GM23338 (cell line): ENCODE measurements around the gene C14orf119. TPM values are rescaled to one million over a fixed set of nuclear protein-coding genes. Genes with fewer than 3 reads are reported as not detected.

Experiments used
- ATAC-seq: fragments of 200-7000 bp; cut with Tn5 transposase; 3 replicates; pipeline ENCODE4 v1.9.1; 2020
- DNase-seq: peaks from one replicate; pipeline ENCODE4 v3.0.0-alpha.2; 2015; ENCODE audit warnings: low spot score
- H2AFZ ChIP-seq: fragments of 200-600 bp; sonication (generic); 2 replicates; pipeline ENCODE4 v1.8.0; 2016; ENCODE audit warnings: antibody characterized with exemption, mild to moderate bottlenecking, moderate library complexity
- H3F3A ChIP-seq: fragments of 200-600 bp; sonication (generic); replicated peaks from 2 replicates; pipeline ENCODE4 v1.8.0; 2017; ENCODE audit warnings: antibody characterized with exemption, mixed run types, low read depth
- H3K27ac ChIP-seq: fragments of 200-600 bp; sonication (generic); 2 replicates; pipeline ENCODE4 v1.6.1; 2016; ENCODE audit warnings: low read depth
- H3K27me3 ChIP-seq: fragments of 200-600 bp; sonication (generic); 2 replicates; pipeline ENCODE4 v1.8.0; 2016; ENCODE audit warnings: mild to moderate bottlenecking, mixed run types, moderate library complexity; ENCODE audit not compliant: insufficient read depth
- H3K36me3 ChIP-seq: fragments of 200-600 bp; sonication (generic); 2 replicates; pipeline ENCODE4 v1.8.0; 2016; ENCODE audit warnings: mild to moderate bottlenecking; ENCODE audit not compliant: insufficient read depth
- H3K4me1 ChIP-seq: fragments of 200-600 bp; sonication (generic); 2 replicates; pipeline ENCODE4 v1.8.0; 2016; ENCODE audit warnings: mild to moderate bottlenecking, moderate library complexity; ENCODE audit not compliant: insufficient read depth
- H3K4me2 ChIP-seq: fragments of 200-600 bp; sonication (generic); 2 replicates; pipeline ENCODE4 v1.7.1; 2017; ENCODE audit warnings: mixed run types
- H3K4me3 ChIP-seq: fragments of 200-600 bp; sonication (generic); 2 replicates; pipeline ENCODE4 v1.6.1; 2016; ENCODE audit warnings: mixed run types
- H3K79me2 ChIP-seq: fragments of 200-600 bp; sonication (generic); replicated peaks from 2 replicates; pipeline ENCODE4 v1.8.0; 2017; ENCODE audit warnings: mild to moderate bottlenecking; ENCODE audit not compliant: insufficient read depth
- H3K9me2 ChIP-seq: fragments of 200-600 bp; sonication (generic); 2 replicates; pipeline ENCODE4 v1.8.0; 2017; ENCODE audit not compliant: insufficient read depth
- H4K20me1 ChIP-seq: fragments of 200-600 bp; sonication (generic); replicated peaks from 2 replicates; pipeline ENCODE4 v1.8.0; 2017; ENCODE audit warnings: mild to moderate bottlenecking; ENCODE audit not compliant: insufficient read depth
- H3K27ac Mint-ChIP-seq: 2 replicates; pipeline ENCODE4 v1.8.0; 2020; ENCODE audit warnings: inconsistent platforms, mild to moderate bottlenecking, moderate library complexity, mixed read lengths
- H3K27me3 Mint-ChIP-seq: 3 replicates; pipeline ENCODE4 v1.8.0; 2022; ENCODE audit warnings: low read depth, mild to moderate bottlenecking, moderate library complexity, mixed read lengths, inconsistent platforms; ENCODE audit not compliant: insufficient read depth, poor library complexity
- H3K36me3 Mint-ChIP-seq: 3 replicates; pipeline ENCODE4 v1.8.0; 2021; ENCODE audit warnings: low read depth, mild to moderate bottlenecking, inconsistent platforms, moderate library complexity, mixed read lengths
- H3K4me1 Mint-ChIP-seq: 3 replicates; pipeline ENCODE4 v1.8.0; 2020; ENCODE audit warnings: mild to moderate bottlenecking, inconsistent platforms, mixed read lengths
- H3K4me3 Mint-ChIP-seq: 3 replicates; pipeline ENCODE4 v1.8.0; 2021; ENCODE audit warnings: moderate library complexity, mild to moderate bottlenecking, inconsistent platforms, mixed read lengths
- H3K9me3 Mint-ChIP-seq: 3 replicates; pipeline ENCODE4 v1.8.0; 2020; ENCODE audit warnings: moderate library complexity, mild to moderate bottlenecking, inconsistent platforms, mixed read lengths
- CREB1 ChIP-seq: fragments of 250-450 bp; sonication (Bioruptor Pico); IDR thresholded peaks from 2 replicates; pipeline ENCODE4 v1.5.0; 2020; ENCODE audit warnings: low read depth, mild to moderate bottlenecking, moderate library complexity
- ETS1 ChIP-seq: IDR thresholded peaks from 2 replicates; pipeline ENCODE4 v1.6.1; 2016; ENCODE audit warnings: antibody characterized with exemption
- EZH2 ChIP-seq: fragments of 200-600 bp; sonication (generic); IDR thresholded peaks from one replicate; pipeline ENCODE4 v1.8.0; 2017; ENCODE audit warnings: antibody characterized with exemption, mild to moderate bottlenecking, low read depth; ENCODE audit not compliant: unreplicated experiment
- EZH2phosphoT487 ChIP-seq: fragments of 200-600 bp; sonication (generic); IDR thresholded peaks from one replicate; pipeline ENCODE4 v1.8.1; 2018; ENCODE audit warnings: antibody characterized with exemption; ENCODE audit not compliant: unreplicated experiment
- JUNB ChIP-seq: IDR thresholded peaks from one replicate; pipeline ENCODE4 v1.6.1; 2016; ENCODE audit warnings: antibody characterized with exemption; ENCODE audit not compliant: unreplicated experiment
- NANOG ChIP-seq: IDR thresholded peaks from 2 replicates; pipeline ENCODE4 v1.6.1; 2016; ENCODE audit warnings: antibody characterized with exemption, borderline replicate concordance
- POLR2AphosphoS5 ChIP-seq: IDR thresholded peaks from 2 replicates; pipeline ENCODE4 v1.6.1; 2016; ENCODE audit warnings: antibody characterized with exemption, low read depth
- REST ChIP-seq: IDR thresholded peaks from one replicate; pipeline ENCODE4 v1.6.1; 2018; ENCODE audit warnings: antibody characterized with exemption; ENCODE audit not compliant: unreplicated experiment
- STAT1 ChIP-seq: IDR thresholded peaks from one replicate; pipeline ENCODE4 v1.6.1; 2016; ENCODE audit warnings: antibody characterized with exemption; ENCODE audit not compliant: unreplicated experiment
- ZNF114 ChIP-seq: fragments of 250-450 bp; sonication (Bioruptor Pico); IDR thresholded peaks from 2 replicates; pipeline ENCODE4 v1.5.0; 2020; ENCODE audit warnings: mild to moderate bottlenecking, moderate library complexity
- ZNF331 ChIP-seq: fragments of 250-450 bp; sonication (Bioruptor Pico); IDR thresholded peaks from 2 replicates; pipeline ENCODE4 v1.5.0; 2020; ENCODE audit warnings: low read depth, mild to moderate bottlenecking, moderate library complexity
- ZNF462 ChIP-seq: fragments of 250-450 bp; sonication (Bioruptor Pico); IDR thresholded peaks from 2 replicates; pipeline ENCODE4 v1.5.0; 2020; ENCODE audit warnings: mild to moderate bottlenecking, moderate library complexity
- polyA plus RNA-seq: library from polyadenylated mRNA; unstranded; fragments of >200 nt; fragmentation: Nextera tagmentation; extraction: Ambion mirVana; gene quantifications from 2 replicates; pipeline ENCODE4 v1.2.1, GENCODE V29; 2016
- total RNA-seq: library from RNA; depleted of rRNA; stranded (reverse); fragments of >200 nt; shearing (Covaris generic); gene quantifications from 2 replicates; pipeline ENCODE4 v1.2.3, GENCODE V29; 2014

Gene C14orf119
- total and polyA plus RNA-seq, 2 experiments from 2014 or later, result 49.4 to 118 TPM

- Histone ChIP-seq H3K9me2 (no peaks in the 10 kb centered on the region), H4K20me1 (no peaks in the 10 kb centered on the region), H3K27me3 (no peaks in the 10 kb centered on the region), H3K4me2 (no peak overlapping the region), H3K4me1 (peaks cover 44% of the 10 kb centered on the region), H3K27ac (no peak overlapping the region), H2AFZ (no peak overlapping the region), H3K79me2 (no peaks in the 10 kb centered on the region), H3K4me3 (no peak overlapping the region), H3K36me3 (no peaks in the 10 kb centered on the region), H3F3A (no peaks in the 10 kb centered on the region; the same call in 1 of the 2 replicates)
- Mint-ChIP-seq H3K36me3 (peaks cover 3% of the 10 kb centered on the region; the same call in 2 of the 3 replicates), H3K27ac (no peak overlapping the region), H3K27me3 (peaks cover 24% of the 10 kb centered on the region), H3K4me3 (no peak overlapping the region; the same call in 2 of the 3 replicates), H3K9me3 (no peaks in the 10 kb centered on the region; the same call in 2 of the 3 replicates), H3K4me1 (peaks cover 60% of the 10 kb centered on the region)
- ATAC-seq (no peak), DNase-seq (no peak)
- no peak for TF ChIP-seq ZNF114
- TF ChIP-seq STAT1, result no peak
- no peak for TF ChIP-seq EZH2
- no peak for TF ChIP-seq NANOG
- no peak for TF ChIP-seq ZNF331 (CRISPR knock-in tag)
- TF ChIP-seq POLR2AphosphoS5, result no peak
- no peak for TF ChIP-seq EZH2phosphoT487
- TF ChIP-seq JUNB, result no peak
- TF ChIP-seq CREB1 (CRISPR knock-in tag), result no peak
- TF ChIP-seq REST, result no peak
These were observed 26.8 kb downstream of the C14orf119 start for GRCh38 chr14:23122086-23122485.

GRCh38 chr14:23123419-23123818 lies 28.1 kb downstream of the C14orf119 start:
- Mint-ChIP-seq H3K27me3 (peaks cover 22% of the 10 kb centered on the region), H3K27ac (no peak overlapping the region), H3K36me3 (peaks cover 14% of the 10 kb centered on the region), H3K4me3 (no peak overlapping the region), H3K4me1 (peaks cover 60% of the 10 kb centered on the region), H3K9me3 (no peaks in the 10 kb centered on the region; the same call in 2 of the 3 replicates)
- no peak for DNase-seq
- ATAC-seq, result no peak
- Histone ChIP-seq H4K20me1 (no peaks in the 10 kb centered on the region), H3F3A (no peaks in the 10 kb centered on the region; the same call in 1 of the 2 replicates), H3K4me2 (no peak overlapping the region), H3K27me3 (no peaks in the 10 kb centered on the region), H3K4me3 (no peak overlapping the region), H3K36me3 (no peaks in the 10 kb centered on the region), H3K9me2 (no peaks in the 10 kb centered on the region), H3K27ac (no peak overlapping the region), H3K79me2 (no peaks in the 10 kb centered on the region), H2AFZ (no peak overlapping the region), H3K4me1 (peaks cover 44% of the 10 kb centered on the region)
- TF ChIP-seq STAT1 (no peak), EZH2phosphoT487 (no peak), ZNF462 (no peak), ETS1 (no peak)
